SK-N-SH (cell line): Measurements from ENCODE around the gene KLHDC7B. TPM values are rescaled to one million over a fixed set of nuclear protein-coding genes. Genes with fewer than 3 reads are reported as not detected.

Source experiments
- CTCF ChIA-PET: fragments of 300-600, 350-600 bp; formaldehyde crosslinking; extraction: SDS; loops from one replicate; lab custom pipeline; 2021; lab: Yijun Ruan, JAX
- POLR2A ChIA-PET: fragments of 350-600 bp; sonication (Branson Sonifier 250); formaldehyde crosslinking; extraction: SDS; loops from one replicate; lab custom pipeline; 2020; ENCODE audit warnings: antibody characterized with exemption, inconsistent platforms; lab: Yijun Ruan, JAX
- DNase-seq: peaks from one replicate; pipeline ENCODE4 v3.0.0; 2012
- H2AFZ ChIP-seq: fragments of 200-600 bp; sonication (generic); 2 replicates; pipeline ENCODE4 v1.8.1; 2016; ENCODE audit warnings: antibody characterized with exemption, mild to moderate bottlenecking, low read depth
- H3F3A ChIP-seq: fragments of 200-600 bp; sonication (generic); replicated peaks from 2 replicates; pipeline ENCODE3; 2016; ENCODE audit warnings: antibody characterized with exemption, mild to moderate bottlenecking; ENCODE audit not compliant: insufficient read depth
- H3K27ac ChIP-seq, 2 experiments: fragments of 200-500 bp in 1 of 2; fragments of 200-600 bp in 1 of 2; sonication (Bioruptor generic) in 1 of 2; sonication (generic), shearing (Covaris generic) in 1 of 2; 2 replicates each; pipeline versions ENCODE4 v1.5.1 to v1.6.1; 2014 to 2016; ENCODE audit warnings: low read depth in 2 of 2, inconsistent platforms in 1 of 2, low read length in 1 of 2, mild to moderate bottlenecking in 1 of 2, mixed read lengths in 1 of 2
- H3K27me3 ChIP-seq: fragments of 200-600 bp; sonication (generic), shearing (Covaris generic); 2 replicates; pipeline ENCODE4 v1.6.1; 2016; ENCODE audit warnings: mixed run types; ENCODE audit not compliant: insufficient read depth
- H3K36me3 ChIP-seq, 2 experiments: fragments of 200-500 bp in 1 of 2; fragments of 200-600 bp in 1 of 2; sonication (Bioruptor generic) in 1 of 2; sonication (generic) in 1 of 2; replicated peaks in 1 of 2; 2 replicates each; pipeline versions ENCODE3 to v1.5.1; 2014 to 2016; ENCODE audit warnings: low read length in 1 of 2, mild to moderate bottlenecking in 1 of 2; ENCODE audit not compliant: insufficient read depth in 2 of 2, control insufficient read depth in 1 of 2
- H3K4me1 ChIP-seq, 2 experiments: fragments of 200-500 bp in 1 of 2; fragments of 200-600 bp in 1 of 2; sonication (Bioruptor generic) in 1 of 2; sonication (generic), shearing (Covaris generic) in 1 of 2; 2 replicates each; pipeline versions ENCODE4 v1.5.1 to v1.6.1; 2014 to 2016; ENCODE audit warnings: low read depth in 1 of 2, low read length in 1 of 2, mixed run types in 1 of 2; ENCODE audit not compliant: insufficient read depth in 2 of 2, control insufficient read depth in 1 of 2
- H3K4me2 ChIP-seq: fragments of 200-600 bp; sonication (generic), shearing (Covaris generic); 2 replicates; pipeline ENCODE4 v1.6.1; 2017; ENCODE audit warnings: mixed run types
- H3K4me3 ChIP-seq, 2 experiments: fragments of 200-500 bp in 1 of 2; fragments of 200-600 bp in 1 of 2; sonication (Bioruptor generic) in 1 of 2; sonication (generic), shearing (Covaris generic) in 1 of 2; 2 replicates each; pipeline versions ENCODE4 v1.5.1 to v1.8.1; 2014 to 2016; ENCODE audit warnings: low read depth in 2 of 2, inconsistent platforms in 1 of 2, low read length in 1 of 2, mild to moderate bottlenecking in 1 of 2, mixed read lengths in 1 of 2, moderate library complexity in 1 of 2
- H3K79me2 ChIP-seq: fragments of 200-600 bp; sonication (generic); 2 replicates; pipeline ENCODE4 v1.8.1; 2017; ENCODE audit warnings: mild to moderate bottlenecking; ENCODE audit not compliant: insufficient read depth
- H3K9ac ChIP-seq: fragments of 200-600 bp; sonication (generic); 2 replicates; pipeline ENCODE4 v1.6.1; 2017; ENCODE audit warnings: mixed run types
- H3K9me2 ChIP-seq: fragments of 200-600 bp; sonication (generic); 2 replicates; pipeline ENCODE4 v1.6.1; 2017; ENCODE audit warnings: mixed run types
- H3K9me3 ChIP-seq: fragments of 200-600 bp; sonication (generic); 2 replicates; pipeline ENCODE4 v1.6.1; 2017; ENCODE audit warnings: mixed run types, mild to moderate bottlenecking, moderate library complexity
- H4K20me1 ChIP-seq: fragments of 200-600 bp; sonication (generic); 2 replicates; pipeline ENCODE4 v1.6.1; 2017; ENCODE audit warnings: mild to moderate bottlenecking, mixed run types; ENCODE audit not compliant: insufficient read depth
- CHD2 ChIP-seq: fragments of 150-350 bp; IDR thresholded peaks from 2 replicates; pipeline ENCODE4 v1.6.1; 2018; ENCODE audit warnings: low read length; ENCODE audit not compliant: partially characterized antibody
- ELF1 ChIP-seq: IDR thresholded peaks from 2 replicates; pipeline ENCODE4 v1.4.0; 2012
- EP300 ChIP-seq, 2 experiments: IDR thresholded peaks; 2 replicates each; pipeline versions ENCODE4 v1.4.0 to v1.6.1; 2012; ENCODE audit warnings: borderline replicate concordance in 1 of 2, low read depth in 1 of 2, low read length in 1 of 2
- FOSL2 ChIP-seq: IDR thresholded peaks from 2 replicates; pipeline ENCODE4 v1.4.0; 2012; ENCODE audit warnings: low read depth, mild to moderate bottlenecking, moderate library complexity, borderline replicate concordance
- GABPA ChIP-seq: IDR thresholded peaks from 2 replicates; pipeline ENCODE4 v1.4.0; 2012; ENCODE audit warnings: low read depth, mild to moderate bottlenecking
- GATA2 ChIP-seq: sonication (generic); formaldehyde crosslinking; IDR thresholded peaks from 2 replicates; pipeline ENCODE4 v1.5.0; 2020; ENCODE audit warnings: mild to moderate bottlenecking, missing genetic modification reagents
- JUND ChIP-seq: IDR thresholded peaks from 2 replicates; pipeline ENCODE4 v1.4.0; 2012
- MEF2A ChIP-seq: IDR thresholded peaks from 2 replicates; pipeline ENCODE4 v1.4.0; 2012; ENCODE audit warnings: low read depth, borderline replicate concordance
- POLR2AphosphoS5 ChIP-seq: IDR thresholded peaks from 2 replicates; pipeline ENCODE4 v1.6.1; 2012; ENCODE audit warnings: low read depth, low read length
- RCOR1 ChIP-seq: fragments of 150-350 bp; IDR thresholded peaks from 2 replicates; pipeline ENCODE4 v1.6.1; 2017; ENCODE audit warnings: antibody characterized with exemption, low read length
- REST ChIP-seq: IDR thresholded peaks from 2 replicates; pipeline ENCODE4 v1.6.1; 2012; ENCODE audit warnings: mild to moderate bottlenecking, low read depth, low read length, moderate library complexity
- RFX5 ChIP-seq: IDR thresholded peaks from 2 replicates; pipeline ENCODE4 v1.6.1; 2012; ENCODE audit warnings: mild to moderate bottlenecking, improper control_type of control experiment, low read length
- RXRA ChIP-seq: IDR thresholded peaks from 2 replicates; pipeline ENCODE4 v1.4.0; 2012; ENCODE audit warnings: low read depth, mild to moderate bottlenecking, borderline replicate concordance
- SIN3A ChIP-seq: IDR thresholded peaks from 2 replicates; pipeline ENCODE4 v1.6.1; 2012; ENCODE audit warnings: low read depth, mild to moderate bottlenecking, low read length, moderate library complexity, borderline replicate concordance
- SMC3 ChIP-seq: IDR thresholded peaks from 2 replicates; pipeline ENCODE4 v1.6.1; 2012; ENCODE audit warnings: low read depth, low read length, improper control_type of control experiment
- TAF1 ChIP-seq: IDR thresholded peaks from 2 replicates; pipeline ENCODE4 v1.6.1; 2012; ENCODE audit warnings: low read depth, mild to moderate bottlenecking, low read length, moderate library complexity, borderline replicate concordance
- TCF12 ChIP-seq: IDR thresholded peaks from 2 replicates; pipeline ENCODE4 v1.4.0; 2012
- TEAD4 ChIP-seq: IDR thresholded peaks from 2 replicates; pipeline ENCODE4 v1.4.0; 2012; ENCODE audit warnings: mild to moderate bottlenecking, borderline replicate concordance; ENCODE audit not compliant: insufficient read depth
- USF1 ChIP-seq: IDR thresholded peaks from 2 replicates; pipeline ENCODE4 v1.4.0; 2012; ENCODE audit warnings: low read depth, borderline replicate concordance
- USF2 ChIP-seq: fragments of 150-350 bp; IDR thresholded peaks from 2 replicates; pipeline ENCODE4 v1.6.1; 2017; ENCODE audit warnings: antibody characterized with exemption, low read length, low read depth, borderline replicate concordance
- ZBTB33 ChIP-seq: IDR thresholded peaks from 2 replicates; pipeline ENCODE4 v1.4.0; 2012; ENCODE audit warnings: low read depth, borderline replicate concordance
- WGBS: methylation state at CpG from one replicate; pipeline ENCODE4 v1.1.6; 2017; ENCODE audit warnings: low lambda C conversion rate; 5-methylcytosine and 5-hydroxymethylcytosine counted together
- polyA plus RNA-seq, 3 experiments: library from polyadenylated mRNA; depleted of rRNA; stranded (reverse); fragments of >200 nt; gene quantifications; 2 replicates each; pipeline ENCODE4 v1.2.3, GENCODE V29; 2012

Gene KLHDC7B
- polyA plus RNA-seq, 1 of the 3 experiments (the other 2 are of a cell fraction) = 0.07 TPM

GRCh38 chr22:50585781-50586180 lies 40.1 kb downstream of the KLHDC7B start:
- 98% methylated on average over 6 of the region's 8 CpGs for WGBS
- ChIA-PET POLR2A (interaction anchor here (0.6 kb wide), 1 partner anchor 271 kb away, joined by 3 read pairs; no protein-coding TSS in a partner anchor), CTCF (interaction anchor here (1.1 to 2.9 kb wide), 2 partner anchors 35 to 259 kb away, joined by 3 to 13 read pairs; no protein-coding TSS in a partner anchor)
- no peaks in the 10 kb centered on the region for H4K20me1 ChIP-seq
- no peaks in the 10 kb centered on the region for H3F3A ChIP-seq
- no peak for DNase-seq
- no peak overlapping the region for H3K27ac ChIP-seq
- TF ChIP-seq ELF1 (no peak), MEF2A (no peak), CHD2 (no peak), REST (no peak), JUND (no peak), GABPA (no peak)
- no peaks in the 10 kb centered on the region for H3K9me3 ChIP-seq
- no peaks in the 10 kb centered on the region for H3K9me2 ChIP-seq
- H3K4me2 ChIP-seq = no peak overlapping the region
- no peaks in the 10 kb centered on the region for H3K27me3 ChIP-seq
- no peak overlapping the region for H3K9ac ChIP-seq
- no peaks in the 10 kb centered on the region for H3K36me3 ChIP-seq
- no peak overlapping the region for H2AFZ ChIP-seq
- H3K79me2 ChIP-seq = peaks cover 24% of the 10 kb centered on the region; the same call in 1 of the 2 replicates
- peaks cover 0 to 14% of the 10 kb centered on the region in 2 experiments; a peak in 1 of 4 replicates for H3K4me1 ChIP-seq
- H3K4me3 ChIP-seq = no peak overlapping the region

- WGBS = 86% methylated on average over 1 of the region's 5 CpGs
- DNase-seq = no peak
- no peaks in the 10 kb centered on the region for H4K20me1 ChIP-seq
- H3K4me1 ChIP-seq = peaks cover 0 to 10% of the 10 kb centered on the region in 2 experiments; a peak in 1 of 4 replicates
- no peak overlapping the region for H3K4me3 ChIP-seq
- ChIA-PET CTCF (interaction anchor here (1.2 to 2.9 kb wide), 2 partner anchors 23 to 34 kb away, joined by 3 to 13 read pairs; no protein-coding TSS in a partner anchor), POLR2A (no interaction called here)
- H3K27me3 ChIP-seq = no peaks in the 10 kb centered on the region
- no peaks in the 10 kb centered on the region for H3K36me3 ChIP-seq
- H3K9ac ChIP-seq = no peak overlapping the region
- H3K9me2 ChIP-seq = no peaks in the 10 kb centered on the region
- H3K4me2 ChIP-seq = no peak overlapping the region
- no peak overlapping the region for H3K27ac ChIP-seq
- H3K79me2 ChIP-seq = peaks cover 18% of the 10 kb centered on the region; the same call in 1 of the 2 replicates
- H2AFZ ChIP-seq = no peak overlapping the region
- H3F3A ChIP-seq = no peaks in the 10 kb centered on the region
- H3K9me3 ChIP-seq = no peaks in the 10 kb centered on the region
- no peak for TF ChIP-seq RCOR1
- no peak for TF ChIP-seq POLR2AphosphoS5
- TF ChIP-seq USF2 = no peak
- no peak for TF ChIP-seq TEAD4
- TF ChIP-seq SMC3 = no peak
- TF ChIP-seq EP300 (IDR thresholded peaks at IDR 0.05; ENCODE audit: borderline replicate concordance in 1 of 2, low read depth in 1 of 2, low read length in 1 of 2) = no peak
- TF ChIP-seq SIN3A = no peak
- TF ChIP-seq CHD2 = no peak
- no peak for TF ChIP-seq ZBTB33
- TF ChIP-seq TAF1 = no peak
- TF ChIP-seq TCF12 = no peak
- TF ChIP-seq USF1 = no peak
- no peak for TF ChIP-seq RFX5
- TF ChIP-seq JUND = no peak
- no peak for TF ChIP-seq GATA2 (CRISPR knock-in tag)
- no peak for TF ChIP-seq ELF1
- TF ChIP-seq RXRA = no peak
- no peak for TF ChIP-seq FOSL2
These were observed 40.7 kb downstream of the KLHDC7B start for GRCh38 chr22:50586416-50586815.
